IPS-NIHi11 (cell line): ENCODE measurements around the gene UCN.
A peak's percentile ranks its signal among the peaks of the same experiment; 100 is the strongest.
"Not testable (repeated sequence)": the region's sequence is repeated elsewhere in the genome, so short reads cannot be mapped to it uniquely, and the experiment has no call there.

ENCODE experiments used
- DNase-seq: peaks from one replicate; pipeline ENCODE4 v3.0.0; 2012; ENCODE audit warnings: mixed read lengths, low spot score

UCN gene

DNA sequence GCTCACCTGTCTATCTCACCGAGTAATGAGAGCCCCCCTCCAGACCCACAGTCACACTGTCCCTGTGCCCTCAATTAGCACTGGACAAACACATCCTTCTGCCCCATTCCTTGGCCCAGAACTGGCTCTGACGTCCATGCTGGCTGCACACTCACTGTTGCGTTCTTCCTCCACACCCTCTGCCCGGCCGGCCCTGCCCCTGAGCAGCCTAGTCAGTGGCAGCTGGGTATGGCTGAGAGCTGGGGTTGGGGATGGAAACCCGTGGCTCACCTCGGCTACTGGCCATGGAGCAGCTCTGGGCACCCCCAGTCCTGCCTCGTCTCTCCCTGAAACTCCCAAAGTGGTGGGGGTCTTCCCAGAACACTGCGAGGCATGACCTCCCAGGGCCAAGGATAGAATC lies 6.5 kb upstream of the UCN start:
- no peak for DNase-seq

- no peak for DNase-seq
These were observed 5.8 kb upstream of the UCN start for GRCh38 chr2:27313882-27314645.

DNA sequence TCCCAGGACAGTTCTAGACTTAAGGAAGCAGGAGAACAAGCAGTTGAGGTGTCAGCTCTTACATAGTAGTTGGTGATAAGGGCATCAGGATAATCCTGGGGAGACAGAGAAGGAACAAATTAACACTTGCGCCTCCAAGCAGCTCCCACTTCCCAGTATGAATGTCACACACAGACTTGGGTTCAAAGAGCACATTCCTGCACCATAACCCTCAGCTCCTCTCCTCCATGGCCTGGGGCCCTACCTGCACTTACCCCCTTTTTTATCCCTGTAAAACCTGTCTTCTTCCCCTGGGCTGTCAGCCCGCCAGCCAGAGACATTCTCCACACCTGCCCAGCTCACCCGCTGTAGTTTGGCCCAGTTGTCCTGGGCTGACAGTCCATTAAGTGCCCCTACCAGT lies 3.9 kb upstream of the UCN start:
- no peak for DNase-seq

DNA sequence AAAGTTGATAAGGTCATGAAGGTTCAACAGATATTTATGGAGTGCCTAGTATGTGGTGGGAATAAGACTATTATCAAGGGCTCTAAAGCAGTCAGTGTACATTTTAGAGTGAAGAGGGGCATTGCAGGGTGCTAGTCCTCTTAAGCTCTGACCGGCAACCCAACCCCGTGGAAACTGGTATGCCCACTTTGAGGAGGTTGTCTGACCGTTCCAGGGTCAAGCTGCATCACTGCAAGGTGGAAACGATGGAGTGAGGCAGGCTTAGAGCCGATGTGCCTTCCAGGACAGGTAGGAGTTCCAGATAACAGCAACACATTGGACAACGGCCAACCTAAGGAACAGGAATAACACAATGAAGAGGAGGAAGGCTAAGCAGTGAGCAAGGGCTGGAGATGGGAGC lies 1.4 kb upstream of the UCN start:
- DNase-seq: no peak

GRCh38 chr2:27307545-27308358 lies 493 bp downstream of the UCN start:
- peak; percentile 55 for DNase-seq

DNA sequence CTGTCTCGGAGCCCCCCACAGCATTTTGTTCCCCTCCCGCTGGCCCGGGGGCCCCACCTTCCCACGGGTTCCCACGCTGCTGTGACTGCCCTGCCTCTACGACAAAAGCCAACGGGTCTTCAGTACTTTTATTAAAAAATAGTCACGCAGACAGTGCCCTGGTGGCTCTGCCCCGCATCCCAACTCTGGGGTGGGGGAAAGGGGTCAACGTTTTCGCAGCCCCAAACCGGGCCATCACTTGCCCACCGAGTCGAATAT lies 1.0 kb downstream of the UCN start:
- no peak for DNase-seq

- DNase-seq: peak; percentile 29
These were observed 1.5 kb downstream of the UCN start for GRCh38 chr2:27306573-27307286.

- DNase-seq: no peak
These were observed 2.1 kb downstream of the UCN start for GRCh38 chr2:27306136-27306535.

DNA sequence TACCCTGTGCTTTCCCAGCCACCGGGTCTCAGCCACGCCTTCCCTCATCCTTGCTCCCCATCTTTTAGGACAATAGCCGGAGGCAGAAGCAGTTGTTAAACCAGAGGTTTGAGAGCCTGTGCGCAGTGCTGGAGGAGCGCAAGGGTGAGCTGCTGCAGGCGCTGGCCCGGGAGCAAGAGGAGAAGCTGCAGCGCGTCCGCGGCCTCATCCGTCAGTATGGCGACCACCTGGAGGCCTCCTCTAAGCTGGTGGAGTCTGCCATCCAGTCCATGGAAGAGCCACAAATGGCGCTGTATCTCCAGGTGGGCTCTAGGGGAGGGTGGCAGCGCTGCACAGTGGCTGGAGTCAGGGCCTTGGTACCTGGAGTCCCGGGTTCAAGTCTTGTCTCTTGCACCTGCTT lies 2.7 kb downstream of the UCN start:
- no peak for DNase-seq

DNA sequence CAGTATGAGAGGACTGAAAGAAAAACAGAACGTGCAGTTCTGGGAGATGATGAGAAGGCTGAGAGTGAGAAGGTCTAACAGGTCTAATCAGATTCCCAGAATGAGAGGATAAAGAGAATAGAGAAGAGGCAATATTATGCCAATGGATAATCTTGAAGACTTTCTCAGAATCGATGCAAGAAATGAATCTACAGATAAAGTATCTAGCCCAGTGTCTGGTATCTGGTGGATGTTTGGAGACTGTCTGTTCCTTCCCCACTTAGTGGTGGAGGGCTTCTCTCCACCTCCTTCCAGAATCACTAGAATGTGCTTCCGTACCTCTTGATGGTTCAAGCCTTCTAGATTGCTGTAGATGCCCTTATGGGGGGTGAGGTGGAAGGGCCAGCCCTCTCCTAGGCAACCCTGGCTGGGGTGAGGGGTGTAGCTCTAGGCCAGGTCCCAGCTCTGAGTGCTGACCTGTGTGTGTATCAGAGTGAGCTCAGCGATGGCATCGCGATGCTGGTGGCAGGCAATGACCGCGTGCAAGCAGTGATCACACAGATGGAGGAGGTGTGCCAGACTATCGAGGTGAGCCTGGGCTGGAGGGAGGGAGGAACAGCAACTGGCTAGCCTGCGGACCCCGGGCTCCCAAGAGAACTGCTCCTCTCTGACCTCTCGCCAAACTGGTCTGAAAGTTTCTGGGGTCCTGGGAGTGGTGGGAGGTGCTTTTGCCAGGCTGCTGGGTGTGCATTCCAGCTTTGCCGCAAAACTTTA lies 3.6 kb downstream of the UCN start:
- DNase-seq: no peak

DNA sequence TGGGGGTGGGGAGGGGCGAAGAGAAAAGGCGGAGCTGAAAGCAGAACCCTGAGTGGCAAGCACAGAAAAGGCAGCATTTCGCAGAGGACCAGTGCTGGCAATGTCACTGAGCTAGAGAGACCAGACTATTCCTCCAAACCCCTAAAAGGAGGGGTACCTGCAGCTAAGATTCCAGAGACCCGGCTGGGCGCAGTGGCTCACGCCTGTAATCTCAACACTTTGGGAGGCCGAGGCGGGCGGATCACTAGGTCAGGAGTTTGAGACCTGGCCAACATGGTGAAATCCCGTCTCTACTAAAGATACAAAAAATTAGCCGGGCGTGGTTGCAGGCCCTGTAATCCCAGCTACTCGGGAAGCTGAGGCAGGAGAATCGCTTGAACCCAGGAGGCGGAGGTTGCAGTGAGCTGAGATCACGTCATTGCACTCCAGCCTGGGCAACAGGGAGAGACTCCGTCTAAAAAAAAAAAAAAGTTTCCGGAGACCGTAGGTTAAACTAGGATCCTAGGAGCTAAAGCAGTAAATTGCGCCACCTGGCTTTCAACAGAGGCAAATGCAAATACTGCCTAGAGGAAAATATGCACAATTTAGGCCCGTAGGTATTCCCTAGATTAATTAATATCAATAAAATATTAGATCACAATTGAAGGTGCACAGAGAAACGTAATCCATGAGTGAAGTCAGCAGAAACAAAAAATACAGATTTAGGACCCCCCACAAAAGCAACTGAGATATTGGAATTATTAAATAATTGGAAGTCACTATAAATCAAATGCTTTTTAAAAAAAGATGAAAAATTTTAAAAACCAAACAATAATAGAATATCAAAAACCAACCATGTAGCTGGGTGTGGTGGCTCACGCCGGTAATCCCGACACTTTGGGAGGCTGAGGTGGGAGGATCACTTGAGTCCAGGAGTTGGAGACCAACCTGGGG lies 4.9 kb downstream of the UCN start:
- DNase-seq: peak; percentile 67

DNA sequence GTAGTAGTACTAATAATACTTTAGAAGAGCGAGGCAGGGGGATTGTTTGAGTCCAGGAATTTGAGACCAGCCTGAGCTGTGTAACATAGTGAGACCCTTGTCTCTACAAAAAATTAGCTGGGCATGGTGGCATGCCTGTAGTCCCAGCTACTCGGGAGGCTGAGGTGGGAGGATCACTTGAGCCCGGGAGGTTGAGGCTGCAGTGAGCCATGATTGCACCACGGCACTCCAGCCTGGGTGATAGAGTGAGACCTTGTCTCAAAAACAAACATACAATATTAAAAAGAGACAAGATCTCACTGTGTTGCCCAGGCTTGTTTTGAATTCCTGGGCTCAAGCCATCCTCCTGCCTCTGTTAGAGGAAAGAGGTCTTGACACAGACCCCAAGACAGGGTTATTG lies 7.6 kb downstream of the UCN start:
- DNase-seq: not testable (repeated sequence)

DNA sequence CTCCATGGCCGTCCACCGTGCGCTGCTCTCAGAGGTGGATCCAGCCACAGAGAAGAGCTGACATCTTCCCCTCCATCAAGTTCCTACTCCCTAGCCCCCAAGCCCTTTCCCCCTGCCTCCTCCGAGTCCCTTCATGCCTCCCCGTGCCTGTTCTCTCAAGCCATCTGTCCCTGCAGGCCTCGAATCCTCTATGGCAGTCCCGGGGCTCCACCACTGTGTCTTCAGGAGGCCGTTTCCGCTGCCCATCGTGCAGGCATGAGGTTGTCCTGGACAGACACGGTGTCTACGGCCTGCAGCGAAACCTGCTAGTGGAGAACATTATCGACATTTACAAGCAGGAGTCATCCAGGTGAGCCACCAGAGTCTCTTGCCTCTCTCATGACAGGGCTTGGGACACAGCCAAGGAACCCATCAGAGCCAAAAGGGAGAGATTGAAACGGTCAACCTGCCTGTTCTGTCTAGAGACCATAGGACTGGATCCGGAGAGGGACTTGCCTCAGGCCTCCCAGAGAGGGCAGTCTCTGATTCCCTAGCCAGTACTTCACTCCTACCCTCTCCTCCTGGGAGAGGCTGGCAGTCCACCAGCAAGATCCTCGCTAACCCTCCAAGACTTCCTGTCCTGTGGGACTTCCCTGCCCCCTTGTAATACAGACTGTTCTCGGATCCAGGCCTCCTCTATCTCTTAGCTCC lies 9.7 kb downstream of the UCN start:
- no peak for DNase-seq

DNA sequence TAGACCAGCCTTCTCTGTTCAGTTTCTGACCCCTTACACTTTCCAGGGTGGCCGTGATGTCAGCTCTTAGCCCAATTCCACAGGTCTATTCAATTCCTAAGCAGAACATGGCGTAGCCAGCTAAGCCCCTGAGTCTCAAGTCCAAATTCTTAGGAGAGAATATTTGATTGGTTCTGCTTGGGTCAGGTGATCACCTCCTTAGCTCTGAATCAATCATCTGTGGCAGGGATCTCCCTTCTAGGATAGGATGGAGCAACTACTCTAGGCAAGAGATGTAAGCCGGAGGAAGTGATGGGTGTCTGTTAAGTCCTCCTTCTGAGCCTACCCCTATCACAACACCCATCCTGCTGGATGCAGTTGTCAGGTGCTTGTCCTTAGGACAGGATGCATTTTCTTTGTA lies 11.1 kb downstream of the UCN start:
- DNase-seq: no peak

GRCh38 chr2:27296481-27296880 lies 11.8 kb downstream of the UCN start:
- no peak for DNase-seq

GRCh38 chr2:27294928-27295327 lies 13.3 kb downstream of the UCN start:
- DNase-seq: no peak

DNA sequence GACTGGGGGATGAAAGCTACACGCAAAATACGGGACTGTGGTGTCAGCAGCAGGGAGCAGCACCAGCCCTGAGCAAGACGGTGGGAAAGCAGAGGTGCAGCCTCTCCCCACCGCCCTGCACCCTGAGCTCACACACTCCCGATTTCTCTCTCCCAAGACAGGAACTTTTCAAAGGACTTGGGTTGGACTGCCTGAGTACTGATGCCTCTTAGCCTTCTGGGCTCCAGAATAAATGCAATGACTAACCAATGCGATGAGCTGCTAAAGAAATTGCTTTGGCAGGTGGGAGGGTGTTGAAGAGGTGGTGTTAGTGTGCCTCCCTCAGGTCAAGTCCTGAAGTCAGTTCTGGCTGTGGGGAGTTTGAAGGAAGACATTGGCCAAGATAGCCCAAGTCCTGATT lies 16.4 kb downstream of the UCN start:
- DNase-seq: peak; percentile 62

DNA sequence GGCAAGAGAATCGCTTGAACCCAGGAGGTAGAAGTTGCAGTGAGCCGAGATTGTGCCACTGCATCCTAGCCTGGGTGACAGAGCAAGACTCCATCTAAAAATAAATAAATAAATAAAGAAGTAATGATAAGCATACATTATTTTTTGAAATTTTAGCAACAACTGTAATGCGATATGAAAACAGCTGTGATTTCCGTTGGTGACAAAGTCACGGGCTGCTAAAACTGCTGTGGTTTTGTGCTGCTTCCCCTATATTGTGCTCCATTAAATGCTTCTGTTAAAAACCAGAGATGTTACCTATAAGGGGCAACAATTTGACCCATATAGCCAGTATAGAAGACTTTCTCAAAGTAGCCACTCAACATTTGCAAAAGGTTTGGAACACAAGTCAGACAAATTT lies 17.7 kb downstream of the UCN start:
- DNase-seq: no peak

GRCh38 chr2:27288610-27289009 lies 19.6 kb downstream of the UCN start:
- DNase-seq: no peak

- no peak for DNase-seq
These were observed 22.8 kb downstream of the UCN start for GRCh38 chr2:27285481-27285880.

GRCh38 chr2:27284996-27285395 lies 23.2 kb downstream of the UCN start:
- DNase-seq: no peak
